Memory B cell (primary cell): ENCODE results near the gene DCDC1.

Experiments
- ATAC-seq: fragments of 150-1000 bp; cut with Tn5 transposase; 2 replicates; pipeline ENCODE4 v1.10.0; 2021; ENCODE audit warnings: low read depth, mild to moderate bottlenecking, moderate library complexity
- DNase-seq, 2 donors: peaks; one replicate each; pipeline ENCODE4 v3.0.0; 2022; ENCODE audit warnings: low spot score in 2 of 2
- H3K27ac Mint-ChIP-seq: one replicate; pipeline ENCODE4 v1.8.0; 2022; ENCODE audit warnings: mild to moderate bottlenecking, moderate library complexity, mixed read lengths
- H3K27me3 Mint-ChIP-seq: one replicate; pipeline ENCODE4 v1.8.0; 2022; ENCODE audit warnings: mixed read lengths
- H3K36me3 Mint-ChIP-seq: one replicate; pipeline ENCODE4 v1.8.0; 2022; ENCODE audit warnings: mild to moderate bottlenecking, mixed read lengths
- H3K4me1 Mint-ChIP-seq: one replicate; pipeline ENCODE4 v1.8.0; 2022; ENCODE audit warnings: mixed read lengths
- H3K4me3 Mint-ChIP-seq: one replicate; pipeline ENCODE4 v1.8.0; 2022; ENCODE audit warnings: mild to moderate bottlenecking, moderate library complexity, mixed read lengths
- H3K9me3 Mint-ChIP-seq: one replicate; pipeline ENCODE4 v1.8.0; 2022; ENCODE audit warnings: mixed read lengths

Gene DCDC1

GRCh38 chr11:31060880-31061279 is 308.7 kb downstream of the DCDC1 start:
- no peak overlapping the region for H3K4me3 Mint-ChIP-seq
- no peak overlapping the region for H3K27ac Mint-ChIP-seq
- H3K36me3 Mint-ChIP-seq = no peaks in the 10 kb centered on the region
- H3K27me3 Mint-ChIP-seq = no peaks in the 10 kb centered on the region
- no peaks in the 10 kb centered on the region for H3K4me1 Mint-ChIP-seq
- no peak for DNase-seq
- no peak for ATAC-seq
- H3K9me3 Mint-ChIP-seq = no peaks in the 10 kb centered on the region

GRCh38 chr11:31059529-31059928 is 310.0 kb downstream of the DCDC1 start:
- H3K27me3 Mint-ChIP-seq = no peaks in the 10 kb centered on the region
- DNase-seq (no peak), ATAC-seq (no peak)
- no peaks in the 10 kb centered on the region for H3K36me3 Mint-ChIP-seq
- no peaks in the 10 kb centered on the region for H3K4me1 Mint-ChIP-seq
- H3K4me3 Mint-ChIP-seq = no peak overlapping the region
- H3K27ac Mint-ChIP-seq = no peak overlapping the region
- peaks cover 3% of the 10 kb centered on the region for H3K9me3 Mint-ChIP-seq

GRCh38 chr11:31050061-31050765 is 319.3 kb downstream of the DCDC1 start:
- H3K27ac Mint-ChIP-seq = no peak overlapping the region
- no peaks in the 10 kb centered on the region for H3K27me3 Mint-ChIP-seq
- H3K4me1 Mint-ChIP-seq = no peaks in the 10 kb centered on the region
- H3K36me3 Mint-ChIP-seq = no peaks in the 10 kb centered on the region
- DNase-seq (no peak), ATAC-seq (no peak)
- no peak overlapping the region for H3K4me3 Mint-ChIP-seq
- H3K9me3 Mint-ChIP-seq = peaks cover 14% of the 10 kb centered on the region

DNA sequence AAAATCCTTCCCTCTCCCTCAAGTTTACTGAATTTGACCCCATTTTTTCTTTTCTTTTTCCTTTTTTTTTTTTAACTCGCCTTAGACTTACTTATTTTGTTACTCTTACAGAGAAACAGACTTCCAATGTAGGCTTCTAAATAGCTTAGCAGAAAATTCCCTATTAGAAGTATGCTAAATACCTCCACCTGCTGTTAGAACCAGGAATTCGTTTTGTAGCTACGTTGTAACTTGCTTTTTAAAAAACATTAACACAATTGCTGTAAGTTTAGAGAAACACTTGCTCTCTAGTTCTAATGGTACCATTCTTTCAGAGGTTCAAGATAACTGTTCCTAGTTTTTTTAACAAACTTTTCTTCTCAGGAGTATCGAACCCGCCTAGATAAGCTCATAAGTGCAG is 324.2 kb downstream of the DCDC1 start:
- H3K27ac Mint-ChIP-seq = no peak overlapping the region
- no peaks in the 10 kb centered on the region for H3K36me3 Mint-ChIP-seq
- ATAC-seq (no peak), DNase-seq (no peak)
- H3K4me1 Mint-ChIP-seq = no peaks in the 10 kb centered on the region
- no peaks in the 10 kb centered on the region for H3K9me3 Mint-ChIP-seq
- no peak overlapping the region for H3K4me3 Mint-ChIP-seq
- no peaks in the 10 kb centered on the region for H3K27me3 Mint-ChIP-seq

GRCh38 chr11:31030138-31030792 is 339.3 kb downstream of the DCDC1 start:
- ATAC-seq (no peak), DNase-seq (no peak)
- H3K36me3 Mint-ChIP-seq = no peaks in the 10 kb centered on the region
- no peaks in the 10 kb centered on the region for H3K4me1 Mint-ChIP-seq
- no peak overlapping the region for H3K4me3 Mint-ChIP-seq
- no peak overlapping the region for H3K27ac Mint-ChIP-seq
- no peaks in the 10 kb centered on the region for H3K9me3 Mint-ChIP-seq
- H3K27me3 Mint-ChIP-seq = no peaks in the 10 kb centered on the region

DNA sequence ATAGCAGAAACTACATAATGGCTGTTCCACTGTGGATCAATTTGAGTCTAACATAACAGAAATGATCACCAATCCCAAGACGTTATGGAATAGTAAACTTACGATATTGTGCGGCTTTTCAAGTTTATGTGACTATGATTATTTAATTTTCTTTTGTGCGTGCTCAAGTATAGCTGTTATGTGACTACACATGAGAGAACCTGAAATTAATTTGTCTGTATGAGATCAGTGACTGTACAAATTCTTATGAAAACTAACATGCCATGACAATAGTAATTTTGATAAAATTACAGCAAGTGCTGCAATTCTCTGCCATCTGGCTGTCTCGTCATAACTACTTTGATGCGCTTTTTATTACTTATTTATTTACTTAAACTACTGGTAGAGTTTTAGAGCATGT is 343.2 kb downstream of the DCDC1 start:
- H3K27me3 Mint-ChIP-seq = no peaks in the 10 kb centered on the region
- no peak overlapping the region for H3K27ac Mint-ChIP-seq
- H3K9me3 Mint-ChIP-seq = no peaks in the 10 kb centered on the region
- no peaks in the 10 kb centered on the region for H3K36me3 Mint-ChIP-seq
- H3K4me3 Mint-ChIP-seq = no peak overlapping the region
- no peak for DNase-seq
- no peak for ATAC-seq
- no peaks in the 10 kb centered on the region for H3K4me1 Mint-ChIP-seq

GRCh38 chr11:31022080-31022479 is 347.5 kb downstream of the DCDC1 start:
- Mint-ChIP-seq H3K9me3 (no peaks in the 10 kb centered on the region), H3K27ac (no peak overlapping the region), H3K27me3 (no peaks in the 10 kb centered on the region), H3K36me3 (no peaks in the 10 kb centered on the region), H3K4me3 (no peak overlapping the region), H3K4me1 (no peaks in the 10 kb centered on the region)
- no peak for DNase-seq
- no peak for ATAC-seq

DNA sequence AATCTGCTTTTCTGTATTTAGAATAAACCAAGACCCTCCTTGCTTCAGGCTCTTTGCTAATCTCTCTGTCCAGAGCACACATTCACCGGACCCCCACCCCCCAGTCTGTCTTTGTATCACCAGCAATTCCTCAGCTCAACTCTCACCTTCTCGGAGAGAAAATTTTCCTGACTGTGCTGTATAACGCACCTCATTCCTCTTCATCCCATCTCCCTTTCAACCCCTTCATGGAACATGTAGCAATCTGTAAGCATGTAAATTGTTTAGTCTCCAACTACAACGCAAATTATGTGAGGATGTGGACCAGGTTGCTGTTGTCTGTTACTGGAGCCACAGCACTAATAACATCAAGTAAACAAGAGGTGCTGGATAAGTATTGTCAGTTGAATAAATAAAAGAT is 349.8 kb downstream of the DCDC1 start:
- Mint-ChIP-seq H3K36me3 (no peaks in the 10 kb centered on the region), H3K9me3 (no peaks in the 10 kb centered on the region), H3K4me1 (no peaks in the 10 kb centered on the region), H3K4me3 (no peak overlapping the region), H3K27ac (no peak overlapping the region), H3K27me3 (no peaks in the 10 kb centered on the region)
- no peak for ATAC-seq
- DNase-seq = no peak

- H3K27me3 Mint-ChIP-seq = no peaks in the 10 kb centered on the region
- no peak overlapping the region for H3K27ac Mint-ChIP-seq
- H3K9me3 Mint-ChIP-seq = no peaks in the 10 kb centered on the region
- no peaks in the 10 kb centered on the region for H3K4me1 Mint-ChIP-seq
- no peak for ATAC-seq
- no peak overlapping the region for H3K4me3 Mint-ChIP-seq
- no peaks in the 10 kb centered on the region for H3K36me3 Mint-ChIP-seq
- no peak for DNase-seq
Measured at GRCh38 chr11:31005202-31005601, 364.3 kb downstream of the DCDC1 start.

DNA sequence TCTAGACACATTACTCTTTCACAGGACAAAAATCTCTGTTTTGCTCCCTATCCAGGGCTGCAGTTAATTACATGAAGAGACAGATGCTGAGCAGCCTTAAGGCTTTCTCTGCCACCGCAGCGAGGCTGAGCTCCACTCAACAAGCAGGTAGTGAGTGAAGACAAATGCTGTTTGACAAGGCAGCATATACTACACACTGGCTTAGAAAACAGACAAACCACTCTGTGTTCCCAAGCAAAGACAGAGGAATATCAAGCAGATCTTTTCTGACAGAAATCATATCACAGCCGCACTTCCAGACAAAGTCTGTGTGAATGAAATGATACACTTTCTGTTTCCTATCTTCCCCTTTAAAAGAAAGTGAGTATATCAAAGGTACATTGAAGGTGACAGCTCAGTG is 368.1 kb downstream of the DCDC1 start:
- ATAC-seq = no peak
- H3K4me3 Mint-ChIP-seq = no peak overlapping the region
- H3K9me3 Mint-ChIP-seq = peaks cover 2% of the 10 kb centered on the region
- H3K4me1 Mint-ChIP-seq = no peaks in the 10 kb centered on the region
- H3K27me3 Mint-ChIP-seq = no peaks in the 10 kb centered on the region
- no peaks in the 10 kb centered on the region for H3K36me3 Mint-ChIP-seq
- DNase-seq = no peak
- H3K27ac Mint-ChIP-seq = no peak overlapping the region

DNA sequence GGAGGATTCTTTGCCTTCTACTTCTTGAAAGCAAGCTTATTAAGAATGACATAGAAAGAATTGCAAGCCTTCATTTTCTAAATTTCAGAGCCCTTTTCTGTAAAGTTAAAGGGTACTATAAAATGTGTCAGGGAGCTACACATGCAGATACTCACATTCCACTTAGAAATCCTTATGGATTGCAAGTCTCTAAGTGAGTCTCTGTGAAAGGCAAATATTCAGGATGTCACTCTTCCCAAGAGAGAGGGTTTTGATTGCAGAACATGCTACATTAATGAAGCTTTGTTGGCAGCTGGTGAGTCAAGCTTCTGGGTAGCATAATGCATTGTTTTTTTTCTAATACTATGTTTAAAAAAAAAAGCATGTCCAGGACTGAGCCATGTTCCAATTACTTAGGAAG is 369.2 kb downstream of the DCDC1 start:
- H3K4me1 Mint-ChIP-seq = no peaks in the 10 kb centered on the region
- ATAC-seq = no peak
- peaks cover 2% of the 10 kb centered on the region for H3K9me3 Mint-ChIP-seq

DNA sequence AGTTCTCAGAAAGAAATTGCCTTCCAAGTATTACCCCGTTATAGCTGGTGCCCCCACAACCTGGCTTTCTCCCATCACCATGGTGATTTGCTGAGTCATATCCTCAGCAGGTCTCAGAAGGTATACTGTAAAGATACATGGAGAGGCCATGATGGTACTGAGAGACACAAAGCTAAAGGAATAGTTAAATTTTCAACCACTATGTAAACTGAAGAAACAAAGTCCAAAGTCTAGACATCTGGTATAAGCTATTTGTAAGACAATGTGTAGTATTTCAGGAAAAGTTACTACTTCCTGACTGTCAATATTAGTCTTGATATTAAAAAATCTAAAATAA is 377.1 kb downstream of the DCDC1 start:
- no peaks in the 10 kb centered on the region for H3K4me1 Mint-ChIP-seq
- DNase-seq = no peak
- no peak for ATAC-seq
- no peaks in the 10 kb centered on the region for H3K27me3 Mint-ChIP-seq
- H3K9me3 Mint-ChIP-seq = peaks cover 2% of the 10 kb centered on the region
- H3K4me3 Mint-ChIP-seq = no peak overlapping the region
- no peak overlapping the region for H3K27ac Mint-ChIP-seq
- no peaks in the 10 kb centered on the region for H3K36me3 Mint-ChIP-seq

More for the DNA sequence above, 369.2 kb downstream of the DCDC1 start:
- H3K27me3 Mint-ChIP-seq = no peaks in the 10 kb centered on the region
- no peak overlapping the region for H3K4me3 Mint-ChIP-seq
- no peaks in the 10 kb centered on the region for H3K36me3 Mint-ChIP-seq
- DNase-seq = no peak
- no peak overlapping the region for H3K27ac Mint-ChIP-seq

DNA sequence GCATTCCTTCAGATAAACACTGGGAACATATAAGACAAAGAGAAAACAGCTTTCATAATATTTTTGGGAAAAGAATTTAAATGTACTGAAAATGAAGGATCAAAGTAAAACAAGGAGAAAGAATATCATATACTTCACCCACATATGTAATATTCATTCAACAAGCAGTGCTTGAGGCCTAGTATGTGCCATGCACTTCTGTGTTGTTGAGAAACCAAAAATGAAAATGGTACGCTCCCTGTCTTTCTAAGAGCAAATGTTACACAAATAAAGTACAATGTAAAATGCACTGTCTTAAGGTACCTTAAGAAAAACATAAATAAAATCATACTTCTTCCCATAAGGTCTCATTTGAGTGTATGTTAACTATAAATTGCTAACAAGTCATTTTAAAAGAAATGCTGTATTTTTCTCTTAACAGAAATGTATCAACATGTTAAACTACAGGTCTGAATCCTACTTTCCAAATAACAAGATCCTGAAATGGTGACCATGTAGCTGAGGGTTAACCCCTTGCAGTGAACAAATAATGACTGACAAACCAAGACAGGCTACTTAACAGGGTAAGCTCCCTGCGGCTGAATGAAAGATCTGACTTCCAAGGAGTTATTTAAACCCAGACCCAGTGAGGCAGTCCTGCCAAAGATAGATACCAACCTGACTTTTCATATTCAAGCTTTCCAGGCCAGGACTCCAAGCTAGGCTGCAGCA is 377.6 kb downstream of the DCDC1 start:
- no peaks in the 10 kb centered on the region for H3K4me1 Mint-ChIP-seq
- no peaks in the 10 kb centered on the region for H3K36me3 Mint-ChIP-seq
- DNase-seq = no peak
- H3K27ac Mint-ChIP-seq = no peak overlapping the region
- ATAC-seq = no peak
- H3K9me3 Mint-ChIP-seq = no peaks in the 10 kb centered on the region
- no peak overlapping the region for H3K4me3 Mint-ChIP-seq
- H3K27me3 Mint-ChIP-seq = no peaks in the 10 kb centered on the region

- ATAC-seq (no peak), DNase-seq (no peak)
- H3K4me3 Mint-ChIP-seq = no peak overlapping the region
- H3K36me3 Mint-ChIP-seq = no peaks in the 10 kb centered on the region
- H3K27ac Mint-ChIP-seq = no peak overlapping the region
- no peaks in the 10 kb centered on the region for H3K27me3 Mint-ChIP-seq
- H3K9me3 Mint-ChIP-seq = no peaks in the 10 kb centered on the region
- no peaks in the 10 kb centered on the region for H3K4me1 Mint-ChIP-seq
Measured at GRCh38 chr11:30991376-30991775, 378.2 kb downstream of the DCDC1 start.
